ENCODE data around the gene NKD2. TPM values are rescaled to one million over a fixed set of nuclear protein-coding genes. Genes with fewer than 3 reads are reported as not detected.

NKD2 gene
- polyA plus RNA-seq, 1 donor (not counting 4 experiments of a cell fraction or from before 2014, with no cell fraction given) = not detected

DNA sequence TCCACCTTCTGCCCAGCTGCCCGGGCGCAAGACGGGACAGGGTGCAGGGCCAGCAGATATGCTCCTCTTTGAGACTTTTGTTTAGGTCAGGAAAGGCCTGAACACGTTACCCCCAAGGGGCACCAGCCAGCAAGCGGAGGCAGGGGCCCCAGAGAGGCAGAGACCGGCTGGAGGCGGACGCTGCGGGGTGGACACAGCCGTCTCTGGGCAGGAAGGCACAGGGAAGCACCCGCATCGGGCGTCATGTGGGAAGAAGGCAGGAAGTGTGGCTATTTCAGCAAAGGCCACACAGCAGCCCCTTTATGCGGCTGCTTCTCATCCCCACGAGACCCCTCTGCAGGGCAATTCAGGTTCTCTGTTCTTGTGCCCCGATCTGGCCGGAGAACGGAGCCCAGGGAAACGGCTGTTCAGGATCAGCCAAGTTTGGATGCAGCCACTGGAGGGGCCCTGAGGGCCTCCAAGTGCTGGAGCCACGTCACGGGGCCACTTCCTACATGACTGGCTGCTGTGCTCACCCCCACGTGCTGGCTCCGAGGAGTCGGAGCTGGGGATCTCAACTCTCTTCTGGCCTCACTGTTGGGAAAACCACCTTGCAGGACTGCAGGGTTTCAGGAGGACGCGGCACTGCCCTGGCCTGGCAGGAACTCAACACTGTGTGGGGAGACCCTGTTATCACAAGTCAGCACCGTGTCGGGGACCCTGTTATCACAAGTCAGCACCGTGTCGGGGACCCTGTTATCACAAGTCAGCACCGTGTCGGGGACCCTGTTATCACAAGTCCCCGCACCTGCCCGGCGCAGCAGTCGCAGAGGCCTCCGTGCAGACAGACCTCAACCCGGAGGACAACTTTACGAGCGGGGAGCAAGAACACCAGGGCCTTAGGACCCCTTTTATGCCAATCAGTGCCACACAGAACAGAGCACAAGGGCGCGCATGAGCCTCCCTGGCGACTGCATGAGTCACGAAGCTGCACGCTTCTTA lies 58.8 kb downstream of the NKD2 start:
- Histone ChIP-seq H3K27ac (ENCODE audit: control insufficient read depth, insufficient read depth, low read length) (no peak overlapping the region), H3K9ac (ENCODE audit: control insufficient read depth, extremely low read depth, insufficient read depth, low read length) (no peak overlapping the region), H2AFZ (ENCODE audit: control insufficient read depth, low read length) (no peak overlapping the region), H3K4me3 (ENCODE audit: control insufficient read depth in 2 of 3, extremely low read depth in 1 of 3, insufficient read depth in 2 of 3, low read depth in 1 of 3, low read length in 3 of 3) (no peak overlapping the region), H3K9me1 (ENCODE audit: control insufficient read depth, extremely low read depth, insufficient read depth, low read length) (no peaks in the 10 kb centered on the region), H4K20me1 (ENCODE audit: control insufficient read depth, extremely low read depth, insufficient read depth, low read length) (no peaks in the 10 kb centered on the region), H3K4me1 (ENCODE audit: control insufficient read depth, extremely low read depth, insufficient read depth, low read length) (no peaks in the 10 kb centered on the region), H3K79me2 (ENCODE audit: control insufficient read depth, insufficient read depth, low read length) (no peaks in the 10 kb centered on the region), H3K36me3 (ENCODE audit: control insufficient read depth in 2 of 2, extremely low read depth in 1 of 2, insufficient read depth in 2 of 2, low read length in 2 of 2) (no peaks in the 10 kb centered on the region), H3K27me3 (ENCODE audit: control insufficient read depth, extremely low read depth, insufficient read depth, low read length) (no peaks in the 10 kb centered on the region), H3K4me2 (ENCODE audit: control insufficient read depth, extremely low read depth, insufficient read depth, low read depth, low read length) (no peak overlapping the region), H3K9me3 (ENCODE audit: control insufficient read depth, low read depth, low read length) (no peaks in the 10 kb centered on the region)
- no peak for FAIRE-seq
- DNase-seq (ENCODE audit: low read depth, low spot score) = no peak
- dilution Hi-C loops (cut with MboI; ENCODE audit: extremely low pct_ligation_motif_present, low sequenced_read_pairs) = no loop called here
- TF ChIP-seq CTCF (optimal IDR thresholded peaks at IDR 0.05 in 1 of 3, IDR thresholded peaks at IDR 0.05 in 1 of 3, conservative IDR thresholded peaks at IDR 0.05 in 1 of 3; ENCODE audit: extremely low read depth in 1 of 3, insufficient read depth in 2 of 3, low read length in 3 of 3) (no peak), EZH2 (IDR thresholded peaks at IDR 0.05; ENCODE audit: low read length) (no peak)

- Histone ChIP-seq H3K9me3 (ENCODE audit: control insufficient read depth, low read depth, low read length) (no peaks in the 10 kb centered on the region), H3K79me2 (ENCODE audit: control insufficient read depth, insufficient read depth, low read length) (no peaks in the 10 kb centered on the region), H3K27ac (ENCODE audit: control insufficient read depth, insufficient read depth, low read length) (no peak overlapping the region), H3K27me3 (ENCODE audit: control insufficient read depth, extremely low read depth, insufficient read depth, low read length) (no peaks in the 10 kb centered on the region), H3K9me1 (ENCODE audit: control insufficient read depth, extremely low read depth, insufficient read depth, low read length) (no peaks in the 10 kb centered on the region), H3K36me3 (ENCODE audit: control insufficient read depth in 2 of 2, extremely low read depth in 1 of 2, insufficient read depth in 2 of 2, low read length in 2 of 2) (no peaks in the 10 kb centered on the region), H4K20me1 (ENCODE audit: control insufficient read depth, extremely low read depth, insufficient read depth, low read length) (no peaks in the 10 kb centered on the region), H2AFZ (ENCODE audit: control insufficient read depth, low read length) (no peak overlapping the region), H3K9ac (ENCODE audit: control insufficient read depth, extremely low read depth, insufficient read depth, low read length) (no peak overlapping the region), H3K4me2 (ENCODE audit: control insufficient read depth, extremely low read depth, insufficient read depth, low read depth, low read length) (no peak overlapping the region), H3K4me3 (ENCODE audit: control insufficient read depth in 2 of 3, extremely low read depth in 1 of 3, insufficient read depth in 2 of 3, low read depth in 1 of 3, low read length in 3 of 3) (no peak overlapping the region), H3K4me1 (ENCODE audit: control insufficient read depth, extremely low read depth, insufficient read depth, low read length) (no peaks in the 10 kb centered on the region)
- dilution Hi-C loops (cut with MboI; ENCODE audit: extremely low pct_ligation_motif_present, low sequenced_read_pairs) = no loop called here
- TF ChIP-seq CTCF (optimal IDR thresholded peaks at IDR 0.05 in 1 of 3, IDR thresholded peaks at IDR 0.05 in 1 of 3, conservative IDR thresholded peaks at IDR 0.05 in 1 of 3; ENCODE audit: extremely low read depth in 1 of 3, insufficient read depth in 2 of 3, low read length in 3 of 3) = no peak
- no peak for TF ChIP-seq EZH2 (IDR thresholded peaks at IDR 0.05; ENCODE audit: low read length)
- FAIRE-seq = no peak
- DNase-seq (ENCODE audit: low read depth, low spot score) = no peak
Observed at GRCh38 chr5:1068204-1068894, 59.7 kb downstream of the NKD2 start.
